Mononuclear cell (primary cell): Measurements from ENCODE around the gene DUSP11. TPM values are rescaled to one million over a fixed set of nuclear protein-coding genes. Genes with fewer than 3 reads are reported as not detected.
"Not testable (repeated sequence)": the region's sequence is repeated elsewhere in the genome, so short reads cannot be mapped to it uniquely, and the experiment has no call there.

Experiments used
- H3K27me3 ChIP-seq: 2 replicates; pipeline ENCODE4 v1.6.0; 2011; ENCODE audit warnings: low read length, control low read depth; ENCODE audit not compliant: insufficient read depth
- H3K4me1 ChIP-seq: 2 replicates; pipeline ENCODE4 v1.5.1; 2011; ENCODE audit warnings: mild to moderate bottlenecking, low read length, control low read depth; ENCODE audit not compliant: insufficient read depth
- H3K4me3 ChIP-seq: 2 replicates; pipeline ENCODE4 v1.5.1; 2011; ENCODE audit warnings: mild to moderate bottlenecking, low read length, moderate library complexity
- H3K9me3 ChIP-seq: 2 replicates; pipeline ENCODE4 v1.5.1; 2011; ENCODE audit warnings: low read depth, mild to moderate bottlenecking, control low read depth, low read length
- total RNA-seq: library from RNA; depleted of rRNA; stranded (reverse); fragments of >200 nt; gene quantifications from one replicate; pipeline ENCODE4 v1.2.3, GENCODE V29; 2012

DUSP11 gene
- total RNA-seq, 1 donor: 84.5 TPM

DNA sequence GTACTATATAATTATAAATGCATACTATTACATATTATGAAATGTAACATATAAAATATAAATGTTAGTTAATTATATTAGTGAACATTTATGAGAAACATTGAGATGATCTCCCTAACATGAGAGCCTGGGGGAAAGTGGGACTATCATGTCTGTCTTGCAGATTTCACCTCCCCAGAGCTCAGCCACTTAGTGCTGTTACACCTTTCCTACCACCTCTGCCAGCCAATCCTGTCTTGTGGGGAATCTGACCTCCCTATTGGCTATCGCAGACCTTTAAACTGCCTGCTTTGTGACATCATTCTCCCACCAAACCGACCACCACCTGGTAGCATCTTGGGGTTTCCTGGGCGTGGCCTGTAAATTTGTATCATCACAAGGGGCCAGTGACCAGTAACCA, 4.0 kb upstream of the DUSP11 start, which contains the start of gene C2orf78:
Gene C2orf78 (plus strand): TSS at position 301 of the 400 bp plus-strand sequence. CDS start 127 bp downstream, outside the sequence.
- not testable (repeated sequence) for H3K4me3 ChIP-seq, H3K27me3 ChIP-seq, H3K9me3 ChIP-seq, H3K4me1 ChIP-seq

DNA sequence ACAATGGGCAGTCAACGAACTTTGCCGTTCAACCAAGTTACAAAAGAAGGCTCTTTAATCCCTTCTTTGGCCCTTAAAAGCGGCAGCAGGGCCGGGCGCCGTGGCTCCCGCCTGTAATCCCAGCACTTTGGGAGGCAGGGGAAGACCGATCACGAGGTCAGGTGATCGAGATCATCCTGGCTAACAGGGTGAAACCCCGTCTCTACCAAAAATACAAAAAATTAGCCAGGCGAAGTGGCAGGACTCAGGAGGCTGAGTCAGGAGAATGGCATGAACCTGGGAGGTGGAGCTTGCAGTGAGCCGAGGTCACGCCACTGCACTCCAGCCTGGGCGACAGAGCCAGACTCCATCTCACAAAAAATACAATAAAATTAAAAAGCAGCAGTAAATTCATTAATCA, 3.5 kb upstream of the DUSP11 start:
- H3K27me3 ChIP-seq, H3K4me3 ChIP-seq, H3K9me3 ChIP-seq: not testable (repeated sequence)
- peaks cover 10% of the 10 kb centered on the region for H3K4me1 ChIP-seq

DNA sequence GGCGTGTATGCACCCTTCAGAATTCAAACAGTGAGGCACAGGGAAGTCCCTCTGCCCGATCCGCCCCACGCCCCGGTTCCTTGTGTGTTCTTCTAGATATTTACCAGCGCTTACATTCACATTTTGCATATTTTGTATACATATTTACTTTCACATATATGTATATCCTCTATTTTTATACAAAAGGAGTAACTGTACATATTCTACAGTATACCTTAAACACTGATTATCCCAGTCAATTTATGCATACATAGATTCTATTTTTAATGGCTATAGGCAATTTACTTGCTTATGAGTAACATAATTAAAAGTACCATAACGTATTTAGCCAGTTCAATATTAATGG, 307 bp upstream of the DUSP11 start:
- no peaks in the 10 kb centered on the region for H3K27me3 ChIP-seq
- H3K4me3 ChIP-seq: peak overlapping the region; percentile 71
- H3K9me3 ChIP-seq: no peaks in the 10 kb centered on the region
- H3K4me1 ChIP-seq: peaks cover 13% of the 10 kb centered on the region

DNA sequence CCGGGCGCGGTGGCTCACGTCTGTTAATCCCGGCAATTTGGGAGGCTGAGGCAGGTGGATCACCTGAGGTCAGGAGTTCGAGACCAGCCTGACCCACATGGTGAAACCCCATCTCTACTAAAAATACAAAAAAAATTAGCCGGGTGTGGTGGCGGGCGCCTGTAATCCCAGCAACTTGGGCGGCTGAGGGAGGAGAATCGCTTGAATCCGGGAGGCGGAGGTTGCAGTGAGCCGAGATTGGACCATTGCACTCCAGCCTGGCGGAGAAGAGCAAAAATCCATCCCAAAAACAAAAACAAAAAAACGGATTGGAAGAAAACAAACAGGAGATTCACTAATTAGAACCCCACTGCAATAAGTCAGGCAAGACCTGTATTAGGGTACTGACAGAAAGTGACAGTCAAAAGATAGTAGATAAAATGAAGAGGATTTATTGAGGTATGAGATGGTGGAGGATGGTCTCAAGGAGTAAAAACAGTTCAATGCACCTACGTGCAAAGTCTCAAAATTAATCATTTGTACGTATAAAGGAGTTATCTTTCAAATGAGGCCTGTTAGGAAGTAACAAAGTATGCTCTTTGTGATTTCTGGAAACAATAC, 936 bp downstream of the DUSP11 start:
- H3K27me3 ChIP-seq, H3K9me3 ChIP-seq: not testable (repeated sequence)
- Histone ChIP-seq H3K4me3 (peak overlapping the region; percentile 71), H3K4me1 (peaks cover 13% of the 10 kb centered on the region)

DNA sequence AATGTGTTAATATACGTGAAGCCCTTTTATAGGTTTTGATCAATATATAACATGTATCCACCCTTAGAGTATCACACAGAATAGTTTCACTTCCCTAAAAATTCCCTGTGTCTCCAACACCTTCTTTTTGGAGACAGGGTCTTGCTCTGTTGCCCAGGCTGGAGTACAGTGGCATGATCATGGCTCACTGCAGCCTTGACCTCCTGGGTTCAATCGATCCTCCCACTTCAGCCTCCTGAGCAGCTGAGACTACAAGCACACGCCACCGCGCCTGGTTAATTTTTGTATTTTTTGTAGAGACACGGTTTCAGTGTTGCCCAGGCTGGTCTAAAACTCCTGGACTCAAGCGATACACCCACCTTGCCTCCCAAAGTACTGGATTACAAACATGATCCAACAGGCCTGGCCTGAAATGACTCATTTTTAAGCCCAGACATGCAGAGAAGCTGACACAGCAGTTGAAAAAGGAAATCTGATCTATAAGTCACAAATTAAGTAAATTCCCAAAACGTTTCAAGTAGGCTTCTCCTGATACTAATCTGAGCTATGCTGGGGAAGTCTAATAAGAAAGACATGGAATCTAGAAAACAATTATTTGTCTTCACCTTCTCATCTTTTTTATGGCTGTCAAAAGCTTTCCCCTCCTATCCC, 2.9 kb downstream of the DUSP11 start:
- no peaks in the 10 kb centered on the region for H3K9me3 ChIP-seq
- no peak overlapping the region for H3K4me3 ChIP-seq
- no peaks in the 10 kb centered on the region for H3K27me3 ChIP-seq
- peaks cover 13% of the 10 kb centered on the region for H3K4me1 ChIP-seq

DNA sequence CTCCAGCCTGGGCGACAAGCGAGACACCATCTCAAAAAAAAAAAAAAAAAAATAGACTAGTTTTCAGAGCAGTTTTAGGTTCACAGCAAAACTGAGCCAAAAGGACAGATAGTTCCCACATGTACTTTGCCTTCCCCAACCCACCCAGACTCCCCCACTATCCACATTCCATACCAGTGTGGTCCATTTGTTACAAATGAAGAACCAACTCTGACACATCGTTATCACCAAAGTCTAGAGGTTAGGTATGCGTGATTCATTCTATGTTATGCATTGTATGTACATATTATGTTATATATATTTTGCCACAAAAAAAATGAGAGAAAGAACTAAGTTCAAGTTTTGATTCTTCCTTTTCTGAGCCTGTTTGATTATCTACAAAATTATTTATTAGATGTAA, 3.5 kb downstream of the DUSP11 start:
- Histone ChIP-seq H3K27me3 (no peaks in the 10 kb centered on the region), H3K9me3 (no peaks in the 10 kb centered on the region), H3K4me1 (peaks cover 13% of the 10 kb centered on the region), H3K4me3 (no peak overlapping the region)

DNA sequence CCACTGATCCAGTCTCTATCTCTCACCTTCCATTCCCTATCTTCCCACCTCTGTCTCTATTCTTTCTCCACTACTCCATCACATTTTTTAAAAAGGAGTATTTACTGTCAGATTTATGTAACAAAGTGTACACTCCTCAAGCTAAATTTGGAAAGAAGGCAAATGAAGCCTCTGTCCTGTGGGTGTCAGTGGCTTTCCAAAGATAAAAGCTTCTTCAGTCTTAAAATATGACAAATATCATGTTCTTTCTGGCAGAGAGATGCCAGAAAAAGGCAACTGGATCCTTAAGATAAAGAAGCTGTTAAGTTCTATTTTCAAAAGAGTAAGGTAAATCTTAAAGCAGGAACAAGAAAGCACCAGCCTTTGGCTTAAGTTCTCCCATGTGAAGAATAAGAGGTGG, 7.1 kb downstream of the DUSP11 start:
- no peak overlapping the region for H3K4me3 ChIP-seq
- no peaks in the 10 kb centered on the region for H3K4me1 ChIP-seq
- H3K27me3 ChIP-seq: no peaks in the 10 kb centered on the region
- no peaks in the 10 kb centered on the region for H3K9me3 ChIP-seq

DNA sequence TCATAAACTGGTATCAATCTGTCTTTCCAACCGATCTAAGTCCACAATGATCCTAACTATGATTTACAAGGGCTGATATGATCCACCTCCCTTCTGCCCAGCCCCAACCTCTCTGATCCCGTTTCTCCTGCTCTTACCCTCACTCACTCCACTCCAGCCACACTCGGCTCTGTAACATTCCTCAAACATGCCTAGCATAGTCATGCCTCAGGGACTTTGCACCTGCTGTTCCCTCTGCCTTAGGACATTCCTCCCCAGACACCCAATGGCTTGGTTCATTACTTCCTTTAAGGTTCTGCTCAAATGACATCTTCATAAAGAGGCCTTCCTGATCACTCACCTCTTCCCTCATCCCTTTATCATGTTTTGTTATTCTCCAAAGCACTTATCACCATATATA, 9.2 kb downstream of the DUSP11 start:
- H3K27me3 ChIP-seq: no peaks in the 10 kb centered on the region
- no peaks in the 10 kb centered on the region for H3K4me1 ChIP-seq
- no peaks in the 10 kb centered on the region for H3K9me3 ChIP-seq
- no peak overlapping the region for H3K4me3 ChIP-seq

DNA sequence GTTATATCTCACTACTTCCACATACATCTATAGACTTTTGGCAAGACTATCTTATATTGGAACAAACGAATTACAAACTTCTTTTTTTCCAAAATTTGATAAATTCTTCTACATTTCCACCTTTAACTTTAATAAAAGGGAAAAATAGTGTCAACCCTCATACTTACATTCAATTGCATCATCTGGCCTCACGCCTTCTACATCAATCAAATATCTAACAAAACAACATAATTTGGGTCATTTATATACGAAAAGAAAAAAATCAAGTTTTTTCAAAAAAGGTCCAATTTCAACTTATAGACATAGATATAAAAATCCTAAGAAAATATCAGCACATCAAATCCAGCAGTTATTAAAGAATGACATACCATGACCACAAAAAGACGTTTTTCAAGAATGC, 12.9 kb downstream of the DUSP11 start:
- Histone ChIP-seq H3K4me1 (no peaks in the 10 kb centered on the region), H3K4me3 (no peak overlapping the region), H3K9me3 (no peaks in the 10 kb centered on the region), H3K27me3 (no peaks in the 10 kb centered on the region)

DNA sequence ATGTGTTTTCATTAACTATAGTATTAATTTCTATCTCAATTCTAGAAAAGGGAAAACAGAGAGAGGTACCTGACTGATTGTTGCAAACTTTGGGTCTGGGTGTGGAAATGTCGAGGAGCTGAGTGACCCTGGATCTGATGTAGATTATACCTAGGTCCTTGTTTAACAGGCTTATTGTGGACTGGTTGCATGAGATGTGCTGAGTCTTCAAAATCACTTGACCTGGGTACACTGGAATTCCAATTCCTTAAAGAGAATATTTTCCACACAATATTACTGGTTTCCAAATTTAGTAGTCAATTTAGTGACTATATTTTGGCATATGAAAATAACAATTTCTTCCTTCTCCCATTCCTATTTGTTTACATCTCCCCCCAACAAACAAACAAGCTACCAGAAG, 13.6 kb downstream of the DUSP11 start:
- Histone ChIP-seq H3K4me1 (no peaks in the 10 kb centered on the region), H3K9me3 (no peaks in the 10 kb centered on the region), H3K4me3 (no peak overlapping the region), H3K27me3 (no peaks in the 10 kb centered on the region)

DNA sequence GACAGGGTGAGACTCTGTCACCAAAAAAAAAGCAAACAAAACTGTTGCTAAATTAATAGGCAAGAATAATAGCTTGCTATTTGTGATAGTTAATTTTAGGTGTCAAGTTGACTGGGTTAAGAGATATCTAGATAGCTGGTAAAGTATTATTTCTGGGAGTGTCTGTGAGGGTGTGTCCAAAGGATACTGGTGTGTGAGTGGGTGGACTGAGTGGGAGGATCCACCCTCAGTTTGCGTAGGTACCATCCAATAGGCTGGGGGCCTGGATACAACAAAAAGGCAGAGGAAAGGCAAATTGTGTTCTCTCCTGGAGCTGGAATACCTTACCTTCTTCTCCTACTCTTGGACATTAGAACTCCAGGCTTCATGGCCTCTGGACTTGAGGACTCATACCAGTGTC, 15.0 kb downstream of the DUSP11 start:
- Histone ChIP-seq H3K4me3 (no peak overlapping the region), H3K4me1 (no peaks in the 10 kb centered on the region), H3K9me3 (no peaks in the 10 kb centered on the region), H3K27me3 (no peaks in the 10 kb centered on the region)

DNA sequence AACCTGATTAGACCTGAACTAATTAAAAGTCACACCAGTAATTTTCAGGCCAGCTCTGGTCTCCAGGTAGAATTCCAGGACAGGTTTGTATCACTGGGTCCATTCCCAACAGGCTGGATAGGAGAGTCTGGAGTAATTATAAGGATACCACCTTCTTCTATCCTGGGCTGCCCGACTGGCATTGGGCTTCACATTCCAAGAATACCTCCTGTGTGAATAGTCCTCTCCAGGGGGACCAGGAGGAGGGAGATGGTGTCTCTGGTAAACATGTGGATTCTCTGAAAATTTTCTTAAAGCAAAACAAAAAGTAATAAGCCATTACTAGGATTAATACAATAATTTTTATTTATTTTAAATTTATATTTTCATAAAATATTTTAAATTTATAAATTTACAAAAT, 17.3 kb downstream of the DUSP11 start:
- Histone ChIP-seq H3K9me3 (no peaks in the 10 kb centered on the region), H3K4me3 (no peak overlapping the region), H3K27me3 (no peaks in the 10 kb centered on the region), H3K4me1 (no peaks in the 10 kb centered on the region)

DNA sequence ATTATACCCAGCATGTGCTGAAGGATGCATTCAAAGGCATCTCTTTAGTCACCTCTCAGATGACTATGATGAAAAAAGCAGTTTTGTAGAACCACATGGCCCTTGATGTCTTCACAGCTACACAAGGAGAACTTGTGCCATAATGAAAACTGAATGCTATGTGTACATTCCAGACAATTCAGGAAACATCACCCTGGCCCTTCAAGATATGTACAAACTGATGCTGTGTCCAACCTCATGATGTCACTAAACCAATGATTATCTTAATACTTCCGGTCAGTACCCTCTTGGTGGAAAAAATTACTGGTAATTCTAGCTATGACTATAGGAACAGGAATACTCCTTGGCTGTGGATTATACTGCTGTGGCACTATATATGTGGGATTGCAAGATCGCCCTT, 20.0 kb downstream of the DUSP11 start:
- no peak overlapping the region for H3K4me3 ChIP-seq
- no peaks in the 10 kb centered on the region for H3K9me3 ChIP-seq
- H3K4me1 ChIP-seq: no peaks in the 10 kb centered on the region
- H3K27me3 ChIP-seq: no peaks in the 10 kb centered on the region

DNA sequence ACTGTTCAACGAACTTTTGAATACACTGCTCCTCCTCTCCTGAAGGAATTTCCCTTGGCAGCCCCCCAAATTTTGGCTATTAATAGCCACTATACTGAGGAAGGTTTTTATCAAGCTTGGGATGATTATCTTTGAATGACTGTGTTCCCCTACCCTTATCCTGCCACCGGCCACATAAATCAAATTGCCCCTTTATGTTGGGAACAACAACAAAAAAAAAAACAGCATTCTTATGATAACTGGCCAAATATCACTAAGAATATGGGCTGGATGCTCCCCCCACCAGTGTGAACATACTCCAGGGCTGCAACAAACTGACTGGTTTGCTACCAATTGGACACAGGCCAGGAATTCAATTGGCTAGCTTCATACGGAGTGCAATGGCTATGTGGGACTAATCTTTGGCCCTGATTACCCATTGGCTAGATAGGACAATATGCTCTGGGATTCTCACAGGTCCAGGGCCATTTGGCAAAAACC, 20.6 kb downstream of the DUSP11 start:
- H3K9me3 ChIP-seq: no peaks in the 10 kb centered on the region
- no peak overlapping the region for H3K4me3 ChIP-seq
- H3K27me3 ChIP-seq: no peaks in the 10 kb centered on the region
- no peaks in the 10 kb centered on the region for H3K4me1 ChIP-seq

DNA sequence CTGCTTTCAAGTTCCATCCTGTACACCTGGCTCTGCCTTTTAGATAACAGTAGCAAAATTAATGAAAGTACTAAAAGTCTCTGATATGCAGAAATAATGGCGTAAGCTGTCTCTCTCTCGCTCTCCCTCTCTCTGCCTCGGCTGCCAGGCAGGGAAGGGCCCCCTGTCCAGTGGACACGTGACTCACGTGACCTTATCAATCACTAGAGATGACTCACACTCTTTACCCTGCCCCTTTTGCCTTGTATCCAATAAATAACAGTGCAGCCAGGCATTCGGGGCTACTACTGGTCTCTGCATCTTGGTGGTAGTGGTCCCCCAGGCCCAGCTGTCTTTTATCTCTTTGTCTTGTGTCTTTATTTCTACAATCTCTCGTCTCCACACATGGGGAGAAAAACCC, 25.6 kb downstream of the DUSP11 start:
- H3K27me3 ChIP-seq, H3K4me3 ChIP-seq, H3K9me3 ChIP-seq, H3K4me1 ChIP-seq: not testable (repeated sequence)

DNA sequence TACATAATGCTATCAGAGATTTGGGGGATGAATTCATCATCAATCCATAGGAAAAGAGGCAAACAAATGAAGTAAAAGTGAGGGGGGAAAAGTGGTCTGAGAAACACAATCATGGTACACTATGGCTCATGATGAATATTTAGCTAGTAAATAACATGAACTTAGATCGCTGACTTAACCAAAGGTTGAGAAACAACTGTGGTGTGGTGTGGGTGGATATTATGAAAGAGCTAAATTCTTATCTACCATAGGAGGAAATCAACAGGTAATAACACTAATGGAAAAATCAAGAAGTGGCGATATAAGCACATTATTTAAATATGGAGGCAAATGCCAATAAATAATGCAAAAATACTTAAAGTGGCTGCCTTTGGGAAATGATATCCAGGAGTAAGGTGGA, 30.6 kb downstream of the DUSP11 start:
- no peaks in the 10 kb centered on the region for H3K4me1 ChIP-seq
- H3K4me3 ChIP-seq: no peak overlapping the region
- no peaks in the 10 kb centered on the region for H3K27me3 ChIP-seq
- no peaks in the 10 kb centered on the region for H3K9me3 ChIP-seq
